NCI-H82 (cell line): ENCODE data around the gene R3HDML.
"Not testable (repeated sequence)": the region's sequence is repeated elsewhere in the genome, so short reads cannot be mapped to it uniquely, and the experiment has no call there.

Experiments
- DNase-seq: peaks from one replicate; lab custom pipeline; 2025; lab: John Stamatoyannopoulos, UW

Gene R3HDML

DNA sequence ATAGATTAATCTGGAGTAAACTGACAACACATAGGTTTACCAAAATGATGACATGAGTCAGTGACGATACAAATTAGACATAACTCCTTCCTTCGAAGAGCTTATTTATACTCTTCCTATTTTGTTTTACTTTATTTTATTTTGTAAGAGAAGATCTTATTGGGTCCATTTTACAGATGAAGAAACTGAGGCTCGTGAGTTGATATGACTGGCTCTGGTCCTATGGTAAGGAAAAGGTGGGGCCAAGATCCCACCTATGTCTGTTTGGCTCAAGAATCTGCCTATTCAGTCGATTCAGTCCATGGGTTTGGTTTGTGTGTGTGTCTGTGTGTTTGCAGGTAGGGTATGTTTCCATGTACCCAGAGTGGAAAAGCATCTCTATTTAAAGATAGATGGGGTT lies 8.4 kb upstream of the R3HDML start:
- no peak for DNase-seq

DNA sequence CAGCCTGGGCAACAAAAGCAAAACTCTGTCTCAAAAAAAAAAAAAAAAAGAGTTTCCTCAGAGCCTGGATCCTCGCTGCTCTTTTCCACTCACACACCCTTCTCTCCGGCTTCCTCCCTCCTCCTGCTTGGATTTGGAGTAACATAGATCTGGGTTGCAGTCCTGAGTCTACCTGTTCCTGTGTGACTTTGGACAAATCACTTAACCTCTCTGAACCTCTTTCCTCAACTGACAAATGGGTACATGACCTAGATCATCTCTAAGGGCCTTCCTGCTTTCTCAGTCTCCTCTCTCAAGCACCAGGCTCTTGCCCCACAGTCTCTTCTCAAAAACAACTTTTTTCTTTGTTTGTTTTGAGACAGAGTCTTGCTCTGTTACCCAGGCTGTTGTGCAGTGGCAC lies 5.6 kb upstream of the R3HDML start:
- DNase-seq = no peak

DNA sequence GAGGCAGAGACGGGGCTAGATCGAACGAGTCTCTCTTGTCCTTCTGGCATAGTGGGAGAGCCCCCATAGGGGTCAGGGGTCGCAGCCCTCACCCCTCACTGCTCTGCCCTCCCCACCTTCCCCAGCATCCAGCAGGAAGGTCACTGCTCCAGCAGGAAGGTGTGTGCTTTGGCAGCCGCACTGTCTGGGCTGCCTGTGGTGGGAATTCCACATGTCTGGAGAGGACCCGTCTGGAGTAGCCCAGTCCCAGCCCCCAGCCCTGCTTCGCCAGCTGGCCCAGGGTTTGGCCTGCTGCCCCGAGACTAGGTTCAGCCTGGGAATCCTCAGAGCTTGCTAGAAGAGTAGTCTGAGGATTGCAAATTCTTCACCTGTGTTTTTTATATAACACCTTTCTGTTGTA lies 2.5 kb upstream of the R3HDML start:
- DNase-seq = no peak

DNA sequence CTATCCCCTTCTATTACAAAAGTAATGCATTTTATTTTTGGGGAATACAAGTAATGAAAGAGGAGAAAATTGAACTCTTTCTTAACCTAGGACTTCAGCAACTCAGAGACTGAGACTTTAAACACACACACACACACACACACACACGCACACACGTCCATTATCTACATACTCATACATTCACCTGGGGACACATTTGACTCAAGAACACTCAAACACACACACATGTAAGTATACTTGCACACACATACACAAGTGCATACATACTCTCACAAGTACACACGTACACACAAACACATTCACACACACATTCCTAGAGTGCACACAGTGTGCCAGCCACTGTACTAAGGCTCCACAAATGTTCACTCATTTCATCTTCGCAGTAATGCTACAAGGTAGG lies 2.1 kb upstream of the R3HDML start:
- no peak for DNase-seq

DNA sequence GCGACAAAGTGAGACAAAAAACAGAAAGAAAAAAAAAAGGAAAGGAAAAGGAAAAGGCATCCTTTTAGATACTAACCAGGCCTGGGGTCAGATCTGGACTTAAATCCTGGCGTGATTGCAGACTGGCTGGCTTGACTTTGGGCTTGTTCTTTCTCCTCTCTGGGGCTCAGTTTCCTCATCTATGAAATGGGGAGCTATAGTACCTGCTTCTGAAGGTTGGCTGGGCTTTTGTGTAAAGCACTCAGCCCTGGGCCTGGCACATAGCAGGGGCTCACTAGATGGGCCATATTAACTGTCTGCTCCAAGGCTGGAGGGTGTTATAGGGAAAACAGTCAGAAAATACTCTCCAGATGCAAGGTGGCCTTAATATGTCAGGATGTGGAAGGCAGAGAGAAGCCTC lies 1.2 kb upstream of the R3HDML start:
- DNase-seq = no peak

DNA sequence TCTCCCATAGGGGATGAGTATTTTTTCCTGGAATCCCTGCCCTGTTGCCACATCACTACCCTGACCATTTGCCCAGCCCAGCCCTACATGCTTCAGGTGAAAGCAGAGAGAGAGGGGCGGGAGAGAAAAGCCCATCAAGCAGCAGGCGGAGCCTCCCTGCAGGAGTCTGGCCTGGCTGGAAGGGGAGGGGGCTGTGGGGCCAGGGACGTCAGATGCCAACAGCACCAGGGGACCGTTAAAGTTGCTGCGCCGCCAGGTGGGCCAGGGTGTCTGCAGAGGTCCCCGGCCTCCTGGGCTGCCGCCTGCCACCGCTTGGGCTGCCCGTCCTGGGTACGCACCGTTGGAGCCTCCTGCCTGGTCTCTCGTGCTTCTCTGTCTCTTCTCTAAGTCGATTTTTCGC lies 757 bp upstream of the R3HDML start:
- DNase-seq = no peak

DNA sequence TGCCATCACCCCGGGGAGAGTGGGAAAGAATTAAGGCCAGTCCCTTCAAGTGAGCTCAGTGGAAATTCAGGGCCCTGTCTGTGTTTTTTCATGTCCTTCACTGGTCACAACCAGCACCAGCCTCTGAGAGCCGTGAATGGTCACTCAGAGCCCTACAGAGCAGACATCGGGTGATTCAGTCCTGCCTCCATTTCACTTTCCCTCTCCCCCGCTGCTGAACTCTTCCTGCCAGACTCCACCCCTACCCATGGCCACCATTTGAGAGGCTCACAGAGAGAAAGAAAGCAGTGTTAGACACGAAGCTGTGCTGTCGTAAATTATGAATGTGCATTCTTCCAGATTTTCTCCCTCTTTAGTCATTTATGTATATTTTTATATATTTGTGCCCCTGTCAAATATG lies 5.4 kb downstream of the R3HDML start:
- no peak for DNase-seq

DNA sequence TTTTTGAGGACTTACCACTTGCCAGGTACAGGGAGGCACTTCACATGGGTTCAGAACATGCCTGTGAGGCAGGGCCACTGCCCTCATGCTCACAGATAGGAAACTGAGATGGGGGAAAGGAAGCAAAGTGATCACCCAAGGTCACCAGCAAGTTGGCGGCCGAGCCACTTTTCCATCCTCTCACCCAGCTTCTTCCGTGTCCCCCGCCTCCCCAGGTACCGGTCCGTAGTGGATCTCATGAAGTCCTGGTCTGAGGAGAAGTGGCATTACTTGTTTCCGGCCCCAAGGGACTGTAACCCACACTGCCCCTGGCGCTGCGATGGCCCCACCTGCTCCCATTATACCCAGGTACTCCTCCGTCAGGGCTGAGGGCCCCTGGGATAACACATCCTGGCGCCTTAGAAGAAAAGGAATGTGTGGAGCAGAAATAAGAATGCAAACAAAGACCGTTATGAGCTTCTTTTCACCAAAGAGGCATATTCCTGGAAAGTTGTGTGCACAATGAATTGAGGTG lies 6.4 kb downstream of the R3HDML start:
- DNase-seq = no peak

DNA sequence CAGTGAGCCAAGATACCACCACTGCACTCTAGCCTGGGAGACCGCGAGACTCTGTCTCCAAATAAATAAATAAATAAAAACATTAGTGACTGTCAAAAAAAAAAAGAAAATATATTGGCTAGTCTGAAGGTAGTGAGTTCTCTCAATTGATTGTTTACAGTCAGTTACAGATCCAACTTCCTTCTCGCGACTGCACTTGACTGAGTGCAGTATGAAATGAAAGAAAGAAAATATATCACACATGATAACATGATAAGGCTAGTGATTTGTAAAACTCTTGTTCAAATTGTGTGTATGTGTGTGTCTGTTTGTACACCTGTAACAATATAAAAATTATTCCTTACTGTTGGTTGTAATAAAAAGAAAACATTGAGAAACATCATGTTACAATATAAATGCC lies 7.9 kb downstream of the R3HDML start:
- DNase-seq = no peak

DNA sequence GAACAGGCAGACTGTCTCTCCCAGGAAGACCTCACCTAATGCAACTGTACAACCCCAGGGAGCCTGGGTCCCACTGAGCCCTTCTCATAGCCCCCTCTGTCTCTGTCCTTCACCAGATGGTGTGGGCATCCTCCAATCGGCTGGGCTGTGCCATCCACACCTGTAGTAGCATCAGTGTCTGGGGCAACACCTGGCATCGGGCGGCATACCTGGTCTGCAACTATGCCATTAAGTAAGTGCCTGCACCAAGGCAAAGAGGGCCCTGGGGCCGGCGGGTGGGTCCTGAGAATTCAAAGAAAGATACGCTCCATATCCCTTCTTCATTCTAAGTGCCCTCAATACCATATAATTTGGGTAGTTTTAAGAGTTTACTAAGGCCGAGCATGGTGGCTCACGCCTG lies 8.3 kb downstream of the R3HDML start:
- no peak for DNase-seq

DNA sequence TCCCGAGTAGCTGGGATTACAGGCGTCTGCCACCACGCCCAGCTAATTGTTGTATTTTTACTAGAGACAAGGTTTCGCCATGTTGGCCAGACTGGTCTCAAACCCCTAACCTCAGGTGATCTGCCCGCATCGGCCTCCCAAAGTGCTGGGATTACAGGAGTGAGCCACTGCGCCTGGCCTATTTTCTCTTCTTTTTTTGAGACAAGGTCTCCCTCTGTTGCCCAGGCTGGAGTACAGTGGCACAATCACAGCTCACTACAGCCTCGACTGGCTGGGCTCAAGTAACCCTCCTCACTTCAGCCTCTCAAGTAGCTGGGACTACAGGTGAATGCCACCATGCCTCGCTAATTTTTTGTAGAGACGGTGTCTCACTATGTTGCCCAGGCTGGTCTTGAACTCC lies 9.1 kb downstream of the R3HDML start:
- DNase-seq = not testable (repeated sequence)

DNA sequence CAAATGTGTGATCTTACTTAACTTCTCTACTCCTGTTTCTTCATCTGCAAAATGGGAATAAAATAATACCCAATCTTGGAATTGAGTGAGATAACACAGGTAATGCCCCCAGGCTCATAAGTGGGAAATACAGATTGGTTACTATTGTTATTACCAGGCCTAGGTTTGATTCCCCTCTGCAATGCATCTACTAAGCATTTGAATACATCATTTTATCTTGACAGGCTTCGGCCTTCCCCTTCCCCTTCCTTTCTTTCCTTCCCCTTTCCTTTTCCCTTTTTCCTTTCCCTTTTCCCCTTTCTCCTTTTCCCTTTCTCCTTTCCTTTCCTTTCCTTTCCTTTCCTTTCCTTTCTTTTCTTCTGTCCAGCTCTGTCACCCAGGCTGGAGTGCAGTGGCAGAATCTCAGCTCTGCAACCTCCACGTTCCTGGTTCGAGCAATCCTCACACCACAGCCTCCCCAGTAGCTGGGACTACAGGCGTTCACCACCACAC lies 11.4 kb downstream of the R3HDML start:
- DNase-seq = no peak

DNA sequence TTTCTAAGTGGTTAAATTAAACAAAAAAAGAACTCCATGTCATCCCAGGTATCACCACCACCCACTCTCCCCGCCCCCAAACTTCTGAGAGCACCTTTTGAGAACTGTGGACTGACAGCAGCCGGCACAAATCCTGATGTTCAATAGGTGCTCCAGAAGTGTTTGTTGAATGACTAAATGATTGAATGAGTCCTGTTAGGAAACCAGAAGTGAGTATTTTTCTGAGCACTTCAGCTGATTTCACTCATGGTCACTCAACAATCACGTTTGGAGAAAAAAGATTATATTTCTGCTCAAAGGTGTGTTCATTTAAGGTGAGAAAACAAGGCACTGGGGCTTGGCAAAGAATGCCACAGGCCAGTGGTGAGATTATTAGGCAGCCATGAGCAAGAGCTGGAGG lies 12.5 kb downstream of the R3HDML start:
- no peak for DNase-seq

DNA sequence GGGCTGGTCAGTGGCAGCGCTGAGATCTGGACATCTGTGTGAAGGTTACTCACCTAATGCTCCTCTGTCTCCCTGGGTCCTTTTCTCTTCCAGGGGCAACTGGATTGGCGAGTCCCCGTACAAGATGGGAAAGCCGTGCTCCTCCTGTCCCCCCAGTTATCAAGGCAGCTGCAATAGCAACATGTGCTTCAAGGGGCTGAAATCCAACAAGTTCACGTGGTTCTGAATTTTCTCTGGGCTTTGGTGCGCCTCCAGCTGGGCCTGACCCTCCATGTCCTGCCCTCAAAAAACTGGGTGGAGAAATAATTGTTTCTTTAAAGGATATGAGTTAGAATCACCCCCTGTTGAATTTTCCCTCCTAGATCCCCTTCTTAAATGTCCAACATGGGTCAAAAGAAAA lies 13.7 kb downstream of the R3HDML start:
- no peak for DNase-seq

DNA sequence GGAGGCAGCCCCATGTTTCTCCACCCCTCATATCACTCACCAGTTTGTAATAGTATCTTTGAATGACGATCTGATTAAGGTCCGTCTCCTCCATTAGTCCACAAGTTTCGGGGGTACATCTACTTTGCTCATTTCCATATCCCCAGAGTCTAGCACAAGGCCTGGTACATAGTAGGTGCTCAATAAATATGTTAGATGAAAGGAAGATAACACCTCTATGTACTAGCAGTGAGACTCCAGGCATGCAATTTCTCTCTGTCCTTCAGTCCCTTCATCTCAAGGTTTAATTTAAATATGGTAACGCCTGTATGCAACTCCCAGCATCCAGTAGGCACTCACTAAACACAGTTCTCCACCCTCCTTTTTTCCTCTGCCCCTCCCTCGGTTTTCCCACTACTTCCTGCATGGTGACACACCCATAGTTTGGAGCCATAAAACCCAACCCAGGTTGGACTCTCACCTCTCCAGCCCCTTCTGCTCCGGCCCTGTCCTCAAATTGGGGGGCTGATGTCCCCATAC lies 18.2 kb downstream of the R3HDML start:
- no peak for DNase-seq

DNA sequence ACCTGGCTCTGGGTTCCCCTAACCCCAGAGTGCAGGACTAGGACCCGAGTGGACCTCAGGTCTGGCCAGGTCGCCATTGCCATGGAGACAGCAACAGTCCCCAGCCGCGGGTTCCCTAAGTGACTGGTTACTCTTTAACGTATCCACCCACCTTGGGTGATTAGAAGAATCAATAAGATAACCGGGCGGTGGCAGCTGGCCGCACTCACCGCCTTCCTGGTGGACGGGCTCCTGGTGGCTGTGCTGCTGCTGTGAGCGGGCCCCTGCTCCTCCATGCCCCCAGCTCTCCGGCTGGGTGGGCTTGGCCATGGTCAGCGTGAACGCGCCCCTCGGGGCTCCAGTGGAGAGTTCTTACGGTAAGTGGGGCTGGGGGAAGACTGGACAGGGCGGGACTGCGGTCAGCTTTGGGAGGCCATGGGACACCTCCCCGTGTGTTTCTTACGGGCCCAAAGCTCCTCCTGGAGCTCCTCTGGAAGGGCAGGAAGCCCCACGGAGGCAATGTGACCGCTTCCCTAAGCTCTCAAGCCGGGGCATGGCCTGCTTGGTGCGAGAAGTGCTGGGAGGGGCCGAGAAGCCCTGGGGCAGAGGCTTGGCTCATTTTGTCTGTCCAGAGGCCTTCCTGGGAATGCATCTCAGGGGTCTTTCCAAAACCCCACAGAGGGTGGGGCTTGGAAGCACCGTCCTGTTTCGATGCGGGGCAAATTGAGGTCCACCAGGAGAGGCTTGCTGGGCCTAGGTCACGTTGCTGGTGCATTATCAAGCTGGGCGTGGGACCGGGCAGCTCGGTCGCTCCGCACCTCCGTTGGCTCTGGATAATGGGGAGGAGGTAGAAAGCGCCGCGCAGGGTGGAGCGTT lies 18.9 kb downstream of the R3HDML start, which contains the start of gene HNF4A:
TSS of gene HNF4A (plus strand) at position 202 of the 855 bp plus-strand sequence. CDS start at position 308, 106 bp downstream.
- DNase-seq = peak; percentile 17

DNA sequence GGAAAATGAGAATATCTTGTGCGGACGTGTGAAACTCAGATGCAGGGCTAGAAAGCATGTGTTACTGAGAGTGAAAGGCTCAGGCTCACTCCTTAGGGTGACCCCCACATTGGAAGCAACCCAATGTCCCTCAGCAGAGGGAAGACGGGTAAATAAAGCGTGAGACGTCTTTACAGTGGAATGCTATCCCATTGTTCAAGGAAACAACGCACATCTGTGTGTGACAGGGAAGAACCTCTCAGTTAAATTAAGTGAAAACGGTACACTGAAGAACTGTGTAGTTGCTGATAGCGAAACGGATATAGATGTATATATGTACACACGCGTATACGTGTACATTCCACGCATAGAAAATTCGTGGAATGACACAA lies 19.5 kb downstream of the R3HDML start:
- DNase-seq = no peak

DNA sequence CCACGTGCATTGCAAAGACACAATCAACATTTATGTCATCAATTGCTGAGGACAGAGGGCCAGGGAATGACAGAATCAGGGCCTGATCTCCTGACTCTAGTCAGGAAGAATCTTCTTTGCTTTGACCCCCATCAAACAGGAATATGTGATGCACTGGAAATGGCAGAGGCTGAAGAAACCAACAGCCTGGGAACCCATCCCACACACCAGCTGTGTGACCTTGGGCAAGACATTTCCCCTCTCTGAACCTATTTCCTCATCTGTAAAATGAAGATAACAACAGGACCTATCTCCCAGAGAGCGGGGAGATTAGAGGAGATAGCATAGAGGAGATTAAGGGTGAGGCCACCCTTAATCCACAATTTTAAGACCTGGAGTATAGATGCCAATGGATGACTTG lies 20.2 kb downstream of the R3HDML start:
- no peak for DNase-seq

DNA sequence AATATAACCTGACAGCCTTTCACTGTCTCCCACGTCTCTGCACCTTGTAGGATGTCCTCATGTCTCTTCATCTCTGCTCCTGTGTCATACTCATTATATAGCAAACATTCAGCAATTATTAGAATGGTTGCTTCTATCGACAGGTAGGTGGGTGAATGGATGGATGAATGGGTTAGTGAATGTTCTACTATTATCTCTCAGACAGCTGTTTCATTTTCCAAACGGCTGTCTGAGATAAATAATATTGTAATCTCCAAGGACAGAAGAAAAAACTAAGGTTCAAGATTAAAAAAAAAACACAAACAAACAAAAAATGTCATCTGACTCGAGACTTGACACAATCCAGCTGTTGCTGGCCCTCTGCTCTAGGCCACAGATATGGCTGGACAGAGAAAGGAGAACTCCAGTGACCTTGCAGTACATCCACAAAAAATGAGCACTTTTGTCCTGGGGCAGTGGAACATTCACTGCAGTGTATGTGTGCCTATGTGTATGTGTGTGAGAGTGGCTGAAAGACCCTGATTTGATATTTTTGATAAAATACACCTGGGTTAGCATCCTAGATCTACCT lies 20.8 kb downstream of the R3HDML start:
- no peak for DNase-seq

DNA sequence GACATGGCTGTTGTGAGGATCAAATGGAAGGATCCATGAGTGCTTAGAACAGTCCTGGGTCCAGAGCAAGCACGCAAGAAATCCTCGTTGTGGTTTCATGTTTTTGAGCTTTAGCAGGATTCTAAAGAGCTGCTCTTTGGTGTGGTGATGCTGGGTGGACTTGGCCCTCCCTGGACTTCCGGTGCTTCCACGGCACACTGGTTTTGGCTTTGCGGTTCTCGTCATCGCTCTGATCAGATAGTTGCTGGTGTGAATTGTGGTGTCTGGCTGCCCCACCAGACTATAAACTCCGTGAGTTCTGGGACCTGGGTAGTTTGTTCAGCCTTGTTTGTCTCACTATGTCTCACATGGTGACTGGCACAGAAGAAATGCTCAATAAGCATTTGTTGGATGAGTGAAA lies 21.9 kb downstream of the R3HDML start:
- DNase-seq = no peak

DNA sequence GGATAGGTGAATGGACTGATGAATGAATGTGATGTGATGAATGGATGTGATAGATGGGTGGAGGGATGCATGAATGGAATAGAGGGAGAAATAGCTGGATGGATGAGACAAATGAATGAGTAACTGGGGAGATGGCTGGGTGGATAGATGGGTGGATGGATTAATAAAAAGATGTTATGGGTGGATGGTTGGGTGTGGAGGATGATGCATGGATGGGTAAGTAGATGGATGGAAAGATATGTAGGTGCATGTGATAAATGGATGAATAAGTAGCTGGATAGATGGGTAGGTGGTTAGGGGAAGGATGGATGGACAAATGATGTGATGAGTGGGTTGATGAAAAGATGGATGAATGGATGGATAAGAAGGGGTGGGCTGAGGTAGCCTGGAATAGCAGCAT lies 23.4 kb downstream of the R3HDML start:
- no peak for DNase-seq

DNA sequence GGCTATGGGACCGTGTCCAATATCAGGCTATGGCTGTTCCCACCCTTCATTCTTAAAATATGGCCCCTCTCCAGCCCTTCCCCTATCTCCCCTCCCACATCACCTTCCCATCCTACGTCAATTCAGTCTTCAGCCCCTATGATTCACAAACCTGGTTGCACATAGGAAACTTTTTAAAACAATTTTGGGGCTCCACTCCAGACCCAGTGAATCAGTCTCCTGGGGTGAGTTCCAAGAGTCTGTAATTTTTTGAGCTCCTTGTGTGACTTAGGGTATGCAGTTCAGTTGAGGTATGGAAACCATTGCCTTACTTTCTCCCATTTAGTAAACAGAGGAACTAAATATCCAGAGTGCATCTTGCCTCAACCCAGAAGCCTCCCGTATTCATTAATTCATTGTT lies 24.2 kb downstream of the R3HDML start:
- no peak for DNase-seq

DNA sequence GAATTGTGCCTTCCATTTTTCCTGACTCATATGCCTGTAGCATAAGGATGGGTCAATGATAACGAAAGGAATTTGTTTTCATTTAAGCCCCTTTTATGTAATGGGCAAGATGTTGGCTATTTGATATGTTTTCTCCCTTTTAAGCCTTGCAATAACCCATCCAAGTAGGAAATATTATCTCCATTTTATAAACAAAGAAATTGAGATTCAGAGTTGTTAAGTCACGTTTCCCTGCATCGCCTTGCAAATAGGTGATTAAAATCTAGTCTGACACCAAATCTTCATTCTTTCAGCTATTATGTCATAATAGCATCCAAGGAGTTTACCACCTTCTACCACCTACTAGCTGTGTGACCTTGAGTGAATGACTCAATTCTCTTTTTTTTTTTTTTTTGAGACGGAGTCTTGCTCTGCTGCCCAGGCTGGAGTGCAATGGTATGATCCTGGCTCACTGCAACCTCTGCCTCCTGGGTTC lies 25.7 kb downstream of the R3HDML start:
- no peak for DNase-seq
